Smooth muscle cell (in vitro differentiated cells): ENCODE measurements around the gene ETDC. TPM values are rescaled to one million over a fixed set of nuclear protein-coding genes. Genes with fewer than 3 reads are reported as not detected.

ENCODE experiments used
- DNase-seq: peaks from one replicate; lab custom pipeline; 2025; ENCODE audit not compliant: unreplicated experiment; lab: John Stamatoyannopoulos, UW
- H2AFZ ChIP-seq: fragments of 200-600 bp; sonication (generic); 2 replicates; pipeline ENCODE4 v1.6.0; 2016; ENCODE audit warnings: antibody characterized with exemption, low read depth, mild to moderate bottlenecking
- H3F3A ChIP-seq: fragments of 200-600 bp; sonication (generic); 2 replicates; pipeline ENCODE4 v1.6.0; 2017; ENCODE audit warnings: antibody characterized with exemption, low read depth
- H3K27ac ChIP-seq: fragments of 200-600 bp; sonication (generic); 2 replicates; pipeline ENCODE4 v1.5.1; 2016; ENCODE audit warnings: low read depth, mild to moderate bottlenecking
- H3K27me3 ChIP-seq: fragments of 200-600 bp; sonication (generic); 2 replicates; pipeline ENCODE4 v1.6.1; 2016; ENCODE audit warnings: low read depth, mild to moderate bottlenecking
- H3K36me3 ChIP-seq: fragments of 200-600 bp; sonication (generic); 2 replicates; pipeline ENCODE4 v1.5.1; 2016; ENCODE audit warnings: low read depth
- H3K4me1 ChIP-seq: fragments of 200-600 bp; sonication (generic); 2 replicates; pipeline ENCODE4 v1.5.1; 2016; ENCODE audit warnings: low read depth
- H3K4me2 ChIP-seq: fragments of 200-600 bp; sonication (generic); 2 replicates; pipeline ENCODE4 v1.6.0; 2016; ENCODE audit warnings: mild to moderate bottlenecking
- H3K4me3 ChIP-seq: fragments of 200-600 bp; sonication (generic); 2 replicates; pipeline ENCODE4 v1.5.1; 2016; ENCODE audit warnings: mild to moderate bottlenecking
- H3K79me2 ChIP-seq: fragments of 200-600 bp; sonication (generic); 2 replicates; pipeline ENCODE4 v1.6.0; 2016; ENCODE audit warnings: low read depth, mild to moderate bottlenecking
- H3K9ac ChIP-seq: fragments of 200-600 bp; sonication (generic); 2 replicates; pipeline ENCODE4 v1.6.0; 2016; ENCODE audit warnings: low read depth
- H3K9me3 ChIP-seq: fragments of 200-600 bp; sonication (generic); replicated peaks from 2 replicates; pipeline ENCODE4 v1.5.1; 2016; ENCODE audit warnings: low read depth
- H4K20me1 ChIP-seq: fragments of 200-600 bp; sonication (generic); 2 replicates; pipeline ENCODE4 v1.6.0; 2016; ENCODE audit warnings: low read depth
- WGBS: methylation state at CpG from one replicate; pipeline ENCODE4 v1.1.7; 2016; ENCODE audit warnings: low lambda C conversion rate; 5-methylcytosine and 5-hydroxymethylcytosine counted together
- polyA plus RNA-seq: library from polyadenylated mRNA; unstranded; fragments of >200 nt; fragmentation: Nextera tagmentation; extraction: Ambion mirVana; gene quantifications from 2 replicates; pipeline ENCODE4 v1.2.1, GENCODE V29; 2016
- total RNA-seq: library from RNA; depleted of rRNA; stranded (reverse); fragments of >200 nt; gene quantifications from 2 replicates; pipeline ENCODE4 v1.2.3, GENCODE V29; 2014
- TF ChIP-seq, protein P1 (sequence below): fragments of 200-600 bp; sonication (generic); IDR thresholded peaks from 2 replicates; pipeline ENCODE4 v1.5.1; 2017; ENCODE audit warnings: borderline replicate concordance, mild to moderate bottlenecking, antibody characterized with exemption; ENCODE audit not compliant: insufficient read depth, poor library complexity, severe bottlenecking

The ETDC gene
- total and polyA plus RNA-seq, 2 experiments from 2014 or later, result not detected

GRCh38 chrX:135346975-135347374 lies 37.7 kb downstream of the ETDC start:
- DNase-seq, result no peak
- H3F3A ChIP-seq, result no peaks in the 10 kb centered on the region
- no peak overlapping the region for H3K4me3 ChIP-seq
- H3K27ac ChIP-seq, result no peak overlapping the region
- H4K20me1 ChIP-seq, result peaks cover 7% of the 10 kb centered on the region
- H3K9me3 ChIP-seq, result no peaks in the 10 kb centered on the region
- peaks cover 10% of the 10 kb centered on the region for H3K79me2 ChIP-seq
- no peaks in the 10 kb centered on the region for H3K4me1 ChIP-seq
- no peaks in the 10 kb centered on the region for H3K36me3 ChIP-seq
- H3K4me2 ChIP-seq, result no peak overlapping the region
- 62% methylated on average over 6 of the region's 6 CpGs for WGBS
- no peaks in the 10 kb centered on the region for H3K27me3 ChIP-seq
- no peak overlapping the region for H3K9ac ChIP-seq
- no peak overlapping the region for H2AFZ ChIP-seq
- TF ChIP-seq, protein P1, sequence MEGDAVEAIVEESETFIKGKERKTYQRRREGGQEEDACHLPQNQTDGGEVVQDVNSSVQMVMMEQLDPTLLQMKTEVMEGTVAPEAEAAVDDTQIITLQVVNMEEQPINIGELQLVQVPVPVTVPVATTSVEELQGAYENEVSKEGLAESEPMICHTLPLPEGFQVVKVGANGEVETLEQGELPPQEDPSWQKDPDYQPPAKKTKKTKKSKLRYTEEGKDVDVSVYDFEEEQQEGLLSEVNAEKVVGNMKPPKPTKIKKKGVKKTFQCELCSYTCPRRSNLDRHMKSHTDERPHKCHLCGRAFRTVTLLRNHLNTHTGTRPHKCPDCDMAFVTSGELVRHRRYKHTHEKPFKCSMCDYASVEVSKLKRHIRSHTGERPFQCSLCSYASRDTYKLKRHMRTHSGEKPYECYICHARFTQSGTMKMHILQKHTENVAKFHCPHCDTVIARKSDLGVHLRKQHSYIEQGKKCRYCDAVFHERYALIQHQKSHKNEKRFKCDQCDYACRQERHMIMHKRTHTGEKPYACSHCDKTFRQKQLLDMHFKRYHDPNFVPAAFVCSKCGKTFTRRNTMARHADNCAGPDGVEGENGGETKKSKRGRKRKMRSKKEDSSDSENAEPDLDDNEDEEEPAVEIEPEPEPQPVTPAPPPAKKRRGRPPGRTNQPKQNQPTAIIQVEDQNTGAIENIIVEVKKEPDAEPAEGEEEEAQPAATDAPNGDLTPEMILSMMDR, result no peak

GRCh38 chrX:135347381-135348016 lies 38.2 kb downstream of the ETDC start:
- H3K9ac ChIP-seq, result no peak overlapping the region
- peaks cover 2% of the 10 kb centered on the region for H4K20me1 ChIP-seq
- no peak overlapping the region for H3K4me2 ChIP-seq
- H3K27ac ChIP-seq, result no peak overlapping the region
- no peaks in the 10 kb centered on the region for H3K27me3 ChIP-seq
- H3K4me3 ChIP-seq, result no peak overlapping the region
- H2AFZ ChIP-seq, result no peak overlapping the region
- TF ChIP-seq, protein P1, result no peak
- no peak for DNase-seq
- H3K9me3 ChIP-seq, result no peaks in the 10 kb centered on the region
- H3K4me1 ChIP-seq, result no peaks in the 10 kb centered on the region
- no peaks in the 10 kb centered on the region for H3F3A ChIP-seq
- H3K79me2 ChIP-seq, result peaks cover 5% of the 10 kb centered on the region
- H3K36me3 ChIP-seq, result no peaks in the 10 kb centered on the region

GRCh38 chrX:135354288-135354687 lies 45.0 kb downstream of the ETDC start:
- no peaks in the 10 kb centered on the region for H3K79me2 ChIP-seq
- H3K27me3 ChIP-seq, result no peaks in the 10 kb centered on the region

More at GRCh38 chrX:135354288-135354687, 45.0 kb downstream of the ETDC start:
- no peaks in the 10 kb centered on the region for H3F3A ChIP-seq
- H3K27ac ChIP-seq, result no peak overlapping the region
- TF ChIP-seq, protein P1, result no peak
- H2AFZ ChIP-seq, result no peak overlapping the region
- H3K36me3 ChIP-seq, result no peaks in the 10 kb centered on the region
- no peaks in the 10 kb centered on the region for H4K20me1 ChIP-seq
- H3K9me3 ChIP-seq, result no peaks in the 10 kb centered on the region
- DNase-seq, result no peak
- no peaks in the 10 kb centered on the region for H3K4me1 ChIP-seq
- H3K9ac ChIP-seq, result no peak overlapping the region
- H3K4me3 ChIP-seq, result no peak overlapping the region
- H3K4me2 ChIP-seq, result no peak overlapping the region

Other genes with a start within 250 kb of the ETDC start
- 3.7 and 3.9 TPM in 2 replicates for gene SMIM10L2B, start 210.8 kb upstream of the ETDC start, total RNA-seq
- 7.8 and 10.6 TPM in 2 replicates for gene SMIM10L2B, start 210.8 kb upstream of the ETDC start, polyA plus RNA-seq
- not detected in 2 replicates for gene ETDB, start 189.0 kb upstream of the ETDC start, total RNA-seq
- not detected in 2 replicates for gene ETDB, start 189.0 kb upstream of the ETDC start, polyA plus RNA-seq
- not detected in 2 replicates for gene CT55, start 138.1 kb upstream of the ETDC start, total RNA-seq
- gene CT55, start 138.1 kb upstream of the ETDC start, polyA plus RNA-seq, result not detected in 2 replicates
- not detected in 2 replicates for gene ETDA, start 57.4 kb upstream of the ETDC start, total RNA-seq
- not detected in 2 replicates for gene ETDA, start 57.4 kb upstream of the ETDC start, polyA plus RNA-seq
- 7.9 and 8.2 TPM in 2 replicates for gene ZNF75D, start 34.6 kb downstream of the ETDC start, total RNA-seq
- 3.1 and 4.4 TPM in 2 replicates for gene ZNF75D, start 34.6 kb downstream of the ETDC start, polyA plus RNA-seq
- 7.5 and 12.4 TPM in 2 replicates for gene ZNF449, start 35.3 kb downstream of the ETDC start, total RNA-seq
- 3.9 and 5.3 TPM in 2 replicates for gene ZNF449, start 35.3 kb downstream of the ETDC start, polyA plus RNA-seq
- gene SMIM10L2A, start 112.5 kb downstream of the ETDC start, total RNA-seq, result 0.45 and 1.7 TPM in 2 replicates
- gene SMIM10L2A, start 112.5 kb downstream of the ETDC start, polyA plus RNA-seq, result 1.5 and 1.6 TPM in 2 replicates
- gene INTS6L, start 211.2 kb downstream of the ETDC start, total RNA-seq, result 19.6 and 20.5 TPM in 2 replicates
- gene INTS6L, start 211.2 kb downstream of the ETDC start, polyA plus RNA-seq, result 4.9 and 7.7 TPM in 2 replicates